UCSD-AML1 (cell line): ENCODE measurements around the gene PLCL1.
"Not testable (repeated sequence)": the region's sequence is repeated elsewhere in the genome, so short reads cannot be mapped to it uniquely, and the experiment has no call there.

ENCODE experiments used
- DNase-seq: peaks from one replicate; lab custom pipeline; 2025; ENCODE audit not compliant: unreplicated experiment; lab: John Stamatoyannopoulos, UW

The PLCL1 gene

DNA sequence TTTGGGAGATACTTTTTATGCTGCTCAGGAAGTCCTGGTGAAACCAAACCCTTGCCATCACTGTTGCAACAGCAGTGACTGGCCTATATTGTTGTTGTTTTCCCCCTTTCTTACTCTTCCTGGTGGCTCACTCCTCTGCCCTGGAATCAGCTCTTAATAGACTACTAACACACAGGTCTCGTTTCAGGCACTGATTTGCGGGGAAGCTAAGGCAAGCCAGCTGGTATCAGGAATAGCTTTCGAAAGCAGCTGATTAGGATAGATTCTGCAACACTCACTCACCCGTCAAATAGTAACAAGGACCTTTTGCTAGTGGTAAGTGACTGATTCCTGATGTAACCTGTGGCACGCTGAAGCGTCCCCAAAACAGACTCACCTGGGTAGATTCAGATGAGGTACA, 360.4 kb downstream of the PLCL1 start:
- no peak for DNase-seq

DNA sequence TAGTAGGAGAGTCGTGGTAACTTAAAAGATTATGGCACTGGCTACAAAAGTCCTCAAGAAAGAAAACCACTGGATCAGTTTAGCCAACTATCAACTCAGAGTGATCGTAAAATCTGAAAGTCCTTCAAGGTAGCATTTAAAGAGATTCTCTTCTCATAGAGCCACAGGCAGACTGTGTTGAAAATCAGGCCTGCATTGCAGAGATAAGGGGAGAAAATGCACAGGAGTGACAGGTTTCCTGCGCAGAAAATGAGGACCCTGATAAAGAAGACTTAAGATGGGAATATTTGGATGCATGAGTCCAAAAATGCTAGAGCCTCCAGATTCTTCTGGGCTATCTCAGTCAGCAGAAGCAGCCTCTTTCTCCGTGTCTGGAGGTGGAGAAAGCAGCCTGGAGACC, 360.9 kb downstream of the PLCL1 start:
- DNase-seq: no peak

DNA sequence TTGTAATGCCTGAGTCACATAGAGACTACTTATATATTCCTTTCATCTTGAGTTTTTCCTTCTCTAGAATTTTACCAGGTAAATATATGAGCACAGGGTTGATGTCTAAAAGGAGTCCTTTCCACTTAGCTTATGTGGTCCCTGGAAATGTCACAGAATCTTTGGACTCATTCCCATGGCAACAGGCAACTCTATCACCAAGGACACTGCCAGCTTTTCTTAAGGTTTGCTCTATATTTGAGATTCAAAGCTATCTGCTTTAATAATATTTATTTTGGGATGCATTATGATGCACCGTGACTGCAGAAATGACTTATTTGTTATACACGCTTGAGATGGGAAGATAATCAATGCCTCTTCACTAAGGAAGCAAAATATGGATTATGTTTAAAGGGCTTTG, 363.0 kb downstream of the PLCL1 start:
- DNase-seq: no peak

DNA sequence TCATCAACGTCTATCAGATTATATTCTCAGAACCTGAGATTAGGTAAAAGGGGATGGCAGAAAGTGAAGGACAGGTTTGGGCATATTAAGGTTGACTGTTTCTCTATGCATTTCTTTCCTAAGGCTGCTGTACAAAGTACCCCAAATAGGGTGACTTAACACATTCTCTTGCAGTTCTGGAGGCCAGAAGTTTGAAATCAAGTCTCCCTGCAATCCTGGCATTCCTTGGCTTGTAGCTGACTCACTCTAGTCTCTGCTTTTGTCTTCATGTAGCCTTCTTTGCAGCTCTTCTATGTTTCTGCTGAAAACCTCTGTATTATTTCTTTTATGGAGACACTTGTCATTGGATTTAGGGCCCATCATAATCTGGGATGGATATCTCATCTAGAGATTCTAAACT, 364.3 kb downstream of the PLCL1 start:
- DNase-seq: no peak

GRCh38 chr2:198173242-198173641, 368.8 kb downstream of the PLCL1 start:
- no peak for DNase-seq

DNA sequence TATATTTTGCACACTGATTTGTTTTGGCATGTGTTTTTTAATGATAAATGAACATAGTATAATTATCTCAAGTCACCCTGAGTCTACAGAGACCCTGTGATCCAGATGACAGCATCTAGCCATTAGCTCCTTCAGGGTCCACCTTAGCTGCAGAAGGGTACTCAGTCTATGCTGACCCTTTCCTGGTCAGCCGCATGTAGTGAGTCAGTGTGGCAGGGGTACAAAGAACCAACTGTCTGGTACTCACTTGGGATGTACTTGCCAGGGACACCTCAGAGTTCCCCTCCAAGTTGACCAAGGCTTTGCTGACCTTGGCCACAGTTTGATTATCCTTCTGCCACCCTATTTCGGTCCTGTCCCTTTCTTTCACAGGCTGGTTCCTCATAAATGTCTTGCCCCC, 369.5 kb downstream of the PLCL1 start:
- no peak for DNase-seq

- DNase-seq: no peak
Observed at GRCh38 chr2:198175271-198175670, 370.9 kb downstream of the PLCL1 start.

GRCh38 chr2:198177040-198177439, 372.6 kb downstream of the PLCL1 start:
- DNase-seq: no peak

DNA sequence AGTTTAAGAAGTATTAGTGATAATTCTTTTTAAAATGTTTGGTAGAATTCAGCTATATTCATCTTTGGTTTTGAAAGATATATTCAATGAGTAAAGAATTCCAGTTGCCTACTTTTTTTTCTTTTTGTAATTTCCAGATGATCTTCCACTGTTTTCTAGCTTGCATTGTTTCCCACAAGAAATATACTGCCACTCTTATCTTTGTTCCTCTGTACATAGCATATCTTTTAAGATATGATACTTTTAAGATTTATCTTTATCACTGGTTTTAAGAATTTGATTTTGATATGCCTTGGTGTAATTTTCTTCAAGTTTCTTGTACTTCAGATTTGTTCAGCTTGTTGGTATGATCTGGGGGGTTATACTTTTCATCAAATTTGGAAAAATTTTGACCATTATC, 374.4 kb downstream of the PLCL1 start:
- DNase-seq: no peak

DNA sequence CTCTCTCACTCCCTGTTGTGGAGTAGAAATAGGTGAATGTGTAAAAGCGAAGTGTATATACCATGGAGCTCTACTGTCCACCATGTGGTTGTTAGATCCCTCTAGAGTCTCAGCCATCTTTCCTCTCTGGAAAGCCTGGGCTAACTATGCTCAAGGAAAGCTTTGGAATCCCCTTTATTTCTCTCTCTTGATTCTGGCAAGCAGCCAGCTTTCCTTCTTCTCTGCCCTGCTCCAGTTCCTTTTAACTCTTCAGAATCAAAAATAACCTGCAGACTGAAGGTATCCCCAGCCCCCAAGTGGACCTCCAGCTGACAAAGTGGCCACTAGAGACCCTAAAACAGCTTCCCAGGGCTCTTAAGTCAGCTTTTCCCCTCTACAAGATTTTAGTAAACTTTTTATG, 381.9 kb downstream of the PLCL1 start:
- DNase-seq: no peak

- DNase-seq: no peak
Observed at GRCh38 chr2:198187841-198188240, 383.4 kb downstream of the PLCL1 start.

GRCh38 chr2:198188982-198189381, 384.6 kb downstream of the PLCL1 start:
- DNase-seq: no peak

DNA sequence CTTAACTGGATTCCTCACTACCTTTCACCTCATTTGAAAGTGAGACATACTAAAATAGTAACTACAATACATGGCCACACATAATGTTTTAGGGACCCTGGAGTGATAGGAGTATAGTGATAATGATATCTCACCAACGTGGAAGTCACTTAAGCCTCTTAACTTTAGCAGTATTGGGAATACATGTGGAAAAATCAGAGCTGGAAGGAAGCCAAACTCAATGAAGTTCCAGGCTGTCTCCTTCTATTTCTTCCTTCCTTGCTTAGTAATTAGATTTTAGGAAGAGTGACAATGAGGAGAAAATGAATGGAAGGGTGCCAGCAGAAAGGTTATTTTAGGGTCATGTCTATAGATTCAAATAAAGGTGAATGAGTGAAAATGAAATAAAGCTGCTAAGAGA, 387.3 kb downstream of the PLCL1 start:
- no peak for DNase-seq

GRCh38 chr2:198196556-198196955, 392.2 kb downstream of the PLCL1 start:
- DNase-seq: not testable (repeated sequence)
